Renal pelvis (tissue), 4 donors: Measurements from ENCODE around the gene ZNF526. TPM values are rescaled to one million over a fixed set of nuclear protein-coding genes. Genes with fewer than 3 reads are reported as not detected.

ENCODE experiments used
- DNase-seq: peaks from one replicate; pipeline ENCODE4 v3.0.0-alpha.2; 2013
- polyA plus RNA-seq, 3 donors: library from polyadenylated mRNA; unstranded; fragments of 120-200 nt; gene quantifications; one replicate each; pipeline ENCODE4 v1.2.1, GENCODE V29; 2013; ENCODE audit not compliant: insufficient read length in 3 of 3

The ZNF526 gene
- polyA plus RNA-seq, 3 donors = 9.2 to 10.2 (median 9.3) TPM

GRCh38 chr19:42191855-42192254 lies 28.3 kb upstream of the ZNF526 start:
- DNase-seq = no peak

GRCh38 chr19:42193294-42193693 lies 26.8 kb upstream of the ZNF526 start:
- DNase-seq = no peak

- no peak for DNase-seq
Observed at GRCh38 chr19:42193706-42194105, 26.4 kb upstream of the ZNF526 start.

GRCh38 chr19:42196011-42197001 lies 23.8 kb upstream of the ZNF526 start:
- DNase-seq = no peak

DNA sequence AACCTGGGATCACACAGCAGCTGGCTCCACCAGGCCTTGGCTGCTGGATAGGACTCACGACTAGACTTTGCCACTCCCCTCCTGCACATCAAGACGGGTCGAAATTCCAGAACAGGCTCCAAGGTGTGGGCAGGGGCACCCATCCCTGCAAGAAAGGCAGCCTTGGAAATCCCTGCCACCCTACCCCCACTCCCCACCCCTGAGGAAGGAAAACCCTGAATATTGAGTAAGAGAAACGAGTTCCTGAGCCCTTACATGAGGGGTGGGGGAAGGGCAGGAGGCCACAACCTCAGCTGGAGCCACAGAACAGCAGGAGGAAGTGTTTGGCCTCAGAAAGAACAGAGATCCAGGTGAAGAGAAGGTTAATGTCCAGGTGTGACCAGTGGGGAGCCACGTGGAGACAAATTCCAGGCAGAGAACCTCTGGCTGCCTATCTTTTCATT lies 22.7 kb upstream of the ZNF526 start:
- no peak for DNase-seq

DNA sequence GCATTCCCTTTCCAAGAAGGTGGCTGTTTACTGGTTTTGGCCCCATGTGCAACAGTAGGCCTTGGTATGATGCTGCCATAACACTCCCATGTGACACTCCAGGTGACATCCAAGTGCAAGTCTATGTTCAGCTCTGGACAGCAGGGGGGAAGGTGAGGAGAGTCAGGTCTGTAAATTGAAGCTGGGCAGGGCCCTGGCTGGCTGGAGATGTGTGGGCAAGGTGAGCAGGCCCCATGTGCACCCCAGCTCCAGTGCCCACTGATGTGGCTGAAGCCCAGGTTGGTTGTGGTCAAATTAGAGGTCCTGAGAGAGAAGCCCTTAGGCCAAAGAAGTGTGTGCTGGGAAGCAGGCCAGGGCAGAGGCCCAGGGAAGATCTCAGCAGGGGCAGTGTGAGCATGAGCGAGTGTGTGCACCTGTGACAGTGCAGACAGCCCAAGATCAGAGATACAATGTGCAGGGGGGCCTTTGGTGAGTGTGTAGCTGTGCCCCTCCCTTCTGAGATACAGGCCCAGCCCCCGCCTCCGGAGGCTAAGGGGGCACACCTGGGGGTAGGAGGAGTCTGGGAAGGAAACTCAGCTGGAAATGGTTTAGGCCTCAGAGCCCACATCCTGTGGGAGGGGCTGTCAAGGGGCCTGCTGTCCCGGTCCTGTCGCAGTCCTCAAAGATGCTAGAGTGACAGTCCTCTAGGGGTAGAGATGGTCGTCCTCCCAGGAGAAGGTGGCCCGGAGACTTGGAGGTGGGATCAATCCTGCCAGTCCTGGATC lies 21.3 kb upstream of the ZNF526 start:
- no peak for DNase-seq

DNA sequence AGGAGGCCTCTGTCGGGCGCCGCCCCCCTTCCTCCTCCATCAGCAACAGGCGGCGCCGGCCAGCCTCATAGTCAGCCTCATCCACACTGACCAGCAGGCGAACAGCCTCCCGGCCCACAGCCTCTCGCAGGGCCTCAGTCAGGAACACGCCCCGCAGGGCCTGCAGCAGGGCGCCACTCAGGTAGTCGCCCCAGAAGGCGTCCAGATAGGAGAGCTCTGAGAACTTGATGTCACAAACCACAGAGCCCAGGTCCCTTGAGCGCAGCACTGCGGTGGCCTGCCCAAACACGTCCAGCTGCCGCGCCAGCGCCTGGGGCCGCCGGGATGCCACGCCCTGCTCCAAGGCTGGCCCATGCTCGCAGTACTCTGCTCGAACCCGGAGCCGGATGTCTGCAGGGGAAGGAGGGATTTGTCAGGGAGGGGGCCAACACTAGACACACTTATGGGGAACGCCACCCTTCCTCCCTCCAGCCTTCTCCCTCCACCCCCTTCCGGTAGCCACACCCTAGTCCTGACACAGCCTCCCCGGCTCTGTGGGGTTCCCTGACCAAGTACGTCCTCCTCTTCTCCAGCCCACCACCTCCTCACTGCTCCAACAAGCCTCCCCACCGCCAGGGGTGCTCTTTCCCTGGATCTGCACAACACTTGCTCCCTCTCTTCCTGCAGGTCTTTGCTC lies 20.5 kb upstream of the ZNF526 start:
- DNase-seq = no peak

DNA sequence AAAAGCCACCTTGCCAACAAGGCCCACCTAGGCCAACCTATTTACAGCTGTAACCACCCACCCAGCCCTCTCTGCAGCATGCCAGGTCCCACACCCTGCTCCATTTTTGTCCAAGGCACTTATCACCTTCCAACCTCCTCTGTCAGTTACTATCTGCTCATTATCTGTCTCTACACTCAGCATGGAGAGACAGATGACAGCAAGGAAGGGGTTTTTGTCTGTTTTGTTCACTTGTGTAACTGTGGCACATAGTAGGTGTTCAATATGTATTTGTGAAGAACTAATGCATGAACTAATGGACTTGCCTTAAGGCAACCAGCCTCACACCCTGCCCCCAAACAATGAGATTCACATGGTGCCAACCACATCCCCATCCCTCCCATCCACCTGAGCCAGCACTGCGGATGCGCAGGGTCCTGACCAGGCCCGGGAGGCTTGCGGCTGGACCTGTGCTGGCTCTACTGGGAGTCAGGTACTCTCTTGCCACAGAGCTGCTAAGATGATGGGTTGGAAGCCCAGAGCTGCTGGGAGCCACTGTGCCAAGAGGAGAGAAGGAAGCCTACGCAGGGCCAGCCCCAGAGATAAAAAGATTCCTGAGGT lies 19.9 kb upstream of the ZNF526 start:
- DNase-seq = no peak

DNA sequence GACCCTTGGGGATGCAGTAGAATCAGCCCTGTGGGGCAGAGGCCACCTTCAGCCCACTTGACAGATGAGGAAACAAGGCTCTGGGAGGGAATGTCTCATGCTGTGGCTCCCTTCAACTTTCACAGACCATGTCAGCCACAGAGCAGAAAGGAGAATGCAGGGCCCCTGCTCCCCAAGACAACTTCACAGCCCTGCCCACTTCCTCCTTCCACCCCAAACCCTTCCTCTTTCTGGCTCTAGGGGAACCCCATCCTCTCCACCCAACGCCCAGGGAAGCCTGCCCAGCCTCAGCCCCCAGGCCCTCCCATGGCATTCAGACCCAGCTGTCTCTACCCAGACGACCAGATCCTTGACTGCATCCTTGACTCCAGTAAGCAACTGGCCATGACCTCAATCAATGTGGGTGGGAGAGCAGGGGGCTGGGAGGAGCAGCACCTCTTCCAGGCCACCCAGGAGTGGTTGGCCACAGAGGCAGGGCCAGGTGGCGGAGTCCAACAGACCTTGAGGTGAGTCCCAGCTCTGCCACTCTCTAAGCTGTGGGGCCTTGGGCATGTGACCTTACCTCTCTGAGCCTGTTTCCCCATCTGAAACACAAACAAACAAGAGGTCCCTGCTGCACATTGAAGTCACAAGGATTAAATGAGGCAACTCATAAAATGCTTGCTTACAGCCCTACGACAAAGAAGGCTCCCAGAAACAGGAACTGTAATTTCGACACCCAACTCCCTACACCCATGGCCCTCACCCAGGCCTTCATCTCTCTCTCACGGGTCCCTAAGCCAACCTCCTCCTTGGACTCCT lies 18.4 kb upstream of the ZNF526 start:
- DNase-seq = no peak

GRCh38 chr19:42202290-42202880 lies 17.7 kb upstream of the ZNF526 start:
- DNase-seq = no peak

DNA sequence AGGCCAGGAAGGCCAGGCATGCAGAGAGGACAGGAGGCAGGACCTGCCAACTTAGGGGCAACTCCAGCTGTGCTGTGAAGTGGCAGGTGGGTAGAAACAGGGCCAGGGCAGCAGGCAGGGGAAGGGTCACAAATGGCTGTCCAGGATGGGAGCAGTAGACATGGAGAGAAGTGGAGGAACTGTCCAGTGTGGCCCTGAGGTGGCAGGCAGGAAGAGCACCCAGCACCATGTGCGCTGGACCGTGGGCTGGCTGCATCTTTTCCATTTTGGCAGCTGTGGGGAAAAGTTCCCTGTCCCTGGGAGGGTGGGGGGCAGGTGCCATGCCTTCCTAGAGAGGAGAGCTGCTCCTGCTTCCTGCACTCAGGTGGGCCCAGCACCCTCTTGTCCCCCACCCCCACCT lies 16.4 kb upstream of the ZNF526 start:
- DNase-seq = no peak

DNA sequence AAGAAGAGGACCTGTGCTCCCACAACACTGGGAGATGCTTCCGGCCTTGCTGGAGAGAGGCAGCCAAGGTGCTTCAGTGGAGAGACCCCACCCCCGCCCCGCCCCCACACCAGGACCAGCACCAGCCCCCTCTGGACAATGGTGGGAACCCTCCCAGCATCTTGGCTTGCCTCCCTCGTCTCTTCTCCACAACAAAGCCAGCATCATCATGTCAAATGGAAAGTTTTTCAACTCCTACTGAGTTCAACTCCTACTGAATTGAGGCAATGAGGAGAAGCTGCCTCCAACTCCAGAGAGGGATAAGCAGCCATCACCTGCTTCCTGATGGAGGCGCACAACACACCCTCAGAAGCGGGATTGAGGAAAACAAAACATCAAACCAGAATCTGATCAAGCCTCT lies 15.4 kb upstream of the ZNF526 start:
- DNase-seq = no peak

GRCh38 chr19:42206871-42207755 lies 13.0 kb upstream of the ZNF526 start:
- no peak for DNase-seq

GRCh38 chr19:42207767-42208271 lies 12.3 kb upstream of the ZNF526 start:
- no peak for DNase-seq

- no peak for DNase-seq
Observed at GRCh38 chr19:42208612-42209011, 11.5 kb upstream of the ZNF526 start.

DNA sequence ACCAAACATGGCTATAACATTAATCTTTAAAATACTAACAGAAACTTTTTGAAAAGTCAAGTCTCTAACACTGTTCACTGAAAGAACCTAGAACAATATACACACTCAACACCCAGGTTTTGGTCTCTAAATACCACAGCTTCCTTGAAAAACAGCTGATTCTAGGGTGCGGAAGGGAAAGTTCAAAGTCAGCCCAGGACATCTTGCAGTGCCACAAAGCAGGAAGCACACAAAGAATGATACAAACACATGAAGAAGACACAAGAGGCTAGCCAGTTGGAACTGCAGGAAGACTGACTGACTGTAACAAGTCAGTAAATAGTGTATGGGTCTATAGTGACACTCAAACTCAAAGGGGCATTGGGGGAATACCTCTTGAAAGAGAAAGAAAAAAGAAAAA lies 7.2 kb upstream of the ZNF526 start:
- DNase-seq = no peak

- DNase-seq = no peak
Observed at GRCh38 chr19:42214810-42215485, 5.2 kb upstream of the ZNF526 start.

GRCh38 chr19:42216653-42217519 lies 3.2 kb upstream of the ZNF526 start:
- no peak for DNase-seq
